WERI-Rb-1 (cell line): Measurements from ENCODE around the gene CCDC88B.

Experiments
- DNase-seq: peaks from one replicate; pipeline ENCODE4 v3.0.0-alpha.2; 2020
- H3K27ac ChIP-seq: fragments of 250-450 bp; sonication (Bioruptor Pico); 2 replicates; pipeline ENCODE4 v1.5.1; 2020; ENCODE audit warnings: mild to moderate bottlenecking, moderate library complexity
- H3K27me3 ChIP-seq: fragments of 250-450 bp; sonication (Bioruptor Pico); 2 replicates; pipeline ENCODE4 v1.5.1; 2021; ENCODE audit warnings: mild to moderate bottlenecking, low read depth, moderate library complexity; ENCODE audit not compliant: insufficient read depth, severe bottlenecking
- H3K36me3 ChIP-seq: fragments of 250-450 bp; sonication (Bioruptor Pico); 2 replicates; pipeline ENCODE4 v1.5.1; 2020; ENCODE audit warnings: mild to moderate bottlenecking, moderate library complexity
- H3K4me3 ChIP-seq: 2 replicates; pipeline ENCODE4 v1.5.1; 2011; ENCODE audit warnings: low read depth, mild to moderate bottlenecking, control low read depth, low read length
- H3K9me3 ChIP-seq: fragments of 250-450 bp; sonication (Bioruptor Pico); 2 replicates; pipeline ENCODE4 v1.5.1; 2021; ENCODE audit warnings: mild to moderate bottlenecking, moderate library complexity; ENCODE audit not compliant: severe bottlenecking
- TF ChIP-seq, protein P1 (sequence below): IDR thresholded peaks from 2 replicates; pipeline ENCODE4 v1.5.1; 2011; ENCODE audit warnings: low read depth, mild to moderate bottlenecking, control low read depth, inconsistent platforms, low read length

Gene CCDC88B

DNA sequence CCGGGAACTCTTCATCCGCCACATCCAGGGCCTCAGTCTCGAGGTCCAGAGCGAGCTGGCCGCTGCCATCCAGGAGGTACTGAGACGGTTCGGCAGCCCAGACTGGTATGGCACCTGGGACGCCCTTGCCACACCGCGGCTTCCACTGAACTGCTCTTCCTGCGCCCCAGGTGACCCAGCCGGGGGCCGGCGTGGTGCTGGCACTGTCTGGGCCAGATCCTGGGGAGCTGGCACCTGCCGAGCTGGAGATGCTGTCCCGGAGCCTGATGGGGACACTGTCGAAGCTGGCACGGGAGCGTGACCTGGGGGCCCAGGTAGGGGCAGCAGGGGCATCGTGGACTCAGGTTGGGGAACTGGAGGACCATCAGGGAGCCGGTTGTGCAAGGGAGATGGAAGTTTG, 1.4 kb downstream of the CCDC88B start:
- no peaks in the 10 kb centered on the region for H3K9me3 ChIP-seq
- TF ChIP-seq, protein P1, sequence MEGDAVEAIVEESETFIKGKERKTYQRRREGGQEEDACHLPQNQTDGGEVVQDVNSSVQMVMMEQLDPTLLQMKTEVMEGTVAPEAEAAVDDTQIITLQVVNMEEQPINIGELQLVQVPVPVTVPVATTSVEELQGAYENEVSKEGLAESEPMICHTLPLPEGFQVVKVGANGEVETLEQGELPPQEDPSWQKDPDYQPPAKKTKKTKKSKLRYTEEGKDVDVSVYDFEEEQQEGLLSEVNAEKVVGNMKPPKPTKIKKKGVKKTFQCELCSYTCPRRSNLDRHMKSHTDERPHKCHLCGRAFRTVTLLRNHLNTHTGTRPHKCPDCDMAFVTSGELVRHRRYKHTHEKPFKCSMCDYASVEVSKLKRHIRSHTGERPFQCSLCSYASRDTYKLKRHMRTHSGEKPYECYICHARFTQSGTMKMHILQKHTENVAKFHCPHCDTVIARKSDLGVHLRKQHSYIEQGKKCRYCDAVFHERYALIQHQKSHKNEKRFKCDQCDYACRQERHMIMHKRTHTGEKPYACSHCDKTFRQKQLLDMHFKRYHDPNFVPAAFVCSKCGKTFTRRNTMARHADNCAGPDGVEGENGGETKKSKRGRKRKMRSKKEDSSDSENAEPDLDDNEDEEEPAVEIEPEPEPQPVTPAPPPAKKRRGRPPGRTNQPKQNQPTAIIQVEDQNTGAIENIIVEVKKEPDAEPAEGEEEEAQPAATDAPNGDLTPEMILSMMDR, result no peak
- no peaks in the 10 kb centered on the region for H3K36me3 ChIP-seq
- no peak overlapping the region; the same call in 1 of the 2 replicates for H3K4me3 ChIP-seq
- H3K27ac ChIP-seq, result peak overlapping the region; percentile 99
- DNase-seq, result no peak
- no peaks in the 10 kb centered on the region for H3K27me3 ChIP-seq

DNA sequence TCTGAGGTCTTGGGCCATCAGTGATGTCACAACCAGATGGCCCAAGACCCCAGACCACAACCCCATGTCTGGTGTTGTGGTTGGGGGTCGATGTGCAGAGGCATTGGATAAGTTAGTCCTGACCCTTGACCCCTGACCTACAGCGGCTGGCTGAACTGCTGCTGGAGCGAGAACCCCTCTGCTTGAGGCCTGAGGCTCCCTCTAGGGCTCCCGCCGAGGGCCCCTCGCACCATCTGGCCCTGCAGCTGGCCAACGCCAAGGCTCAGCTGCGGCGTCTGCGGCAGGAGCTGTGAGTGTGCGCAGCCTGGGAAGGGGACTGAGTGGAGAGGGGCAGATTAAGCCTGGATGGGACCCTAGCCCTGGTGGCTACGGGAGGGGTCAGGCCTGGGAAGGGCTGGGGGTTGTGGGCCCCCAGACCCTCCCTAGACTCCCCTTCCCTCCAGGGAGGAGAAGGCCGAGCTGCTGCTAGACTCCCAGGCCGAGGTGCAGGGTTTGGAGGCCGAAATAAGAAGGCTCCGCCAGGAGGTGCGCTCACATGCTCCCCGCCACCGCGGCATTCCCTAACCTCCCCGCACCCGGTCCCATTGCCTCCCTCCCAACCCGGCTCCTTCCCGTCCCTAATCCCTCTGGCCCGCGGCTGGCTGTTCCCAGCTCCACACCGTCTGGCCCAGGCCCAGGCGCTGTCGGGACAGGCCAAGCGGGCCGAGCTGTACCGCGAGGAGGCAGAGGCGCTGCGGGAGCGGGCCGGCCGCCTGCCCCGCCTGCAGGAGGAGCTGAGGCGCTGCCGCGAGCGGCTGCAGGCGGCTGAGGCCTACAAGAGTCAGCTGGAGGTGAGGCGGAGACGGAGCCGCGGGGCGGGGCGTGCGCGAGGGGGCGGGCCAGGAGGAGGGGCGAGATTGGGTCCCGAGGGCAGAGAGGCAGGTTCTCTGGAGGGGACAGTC, 2.1 kb downstream of the CCDC88B start:
- H3K4me3 ChIP-seq, result peak overlapping the region; percentile 43
- no peaks in the 10 kb centered on the region for H3K9me3 ChIP-seq
- peak overlapping the region; percentile 99 for H3K27ac ChIP-seq
- H3K36me3 ChIP-seq, result no peaks in the 10 kb centered on the region
- H3K27me3 ChIP-seq, result no peaks in the 10 kb centered on the region
- DNase-seq, result peak; percentile 94
- TF ChIP-seq, protein P1, result peak; percentile 41

DNA sequence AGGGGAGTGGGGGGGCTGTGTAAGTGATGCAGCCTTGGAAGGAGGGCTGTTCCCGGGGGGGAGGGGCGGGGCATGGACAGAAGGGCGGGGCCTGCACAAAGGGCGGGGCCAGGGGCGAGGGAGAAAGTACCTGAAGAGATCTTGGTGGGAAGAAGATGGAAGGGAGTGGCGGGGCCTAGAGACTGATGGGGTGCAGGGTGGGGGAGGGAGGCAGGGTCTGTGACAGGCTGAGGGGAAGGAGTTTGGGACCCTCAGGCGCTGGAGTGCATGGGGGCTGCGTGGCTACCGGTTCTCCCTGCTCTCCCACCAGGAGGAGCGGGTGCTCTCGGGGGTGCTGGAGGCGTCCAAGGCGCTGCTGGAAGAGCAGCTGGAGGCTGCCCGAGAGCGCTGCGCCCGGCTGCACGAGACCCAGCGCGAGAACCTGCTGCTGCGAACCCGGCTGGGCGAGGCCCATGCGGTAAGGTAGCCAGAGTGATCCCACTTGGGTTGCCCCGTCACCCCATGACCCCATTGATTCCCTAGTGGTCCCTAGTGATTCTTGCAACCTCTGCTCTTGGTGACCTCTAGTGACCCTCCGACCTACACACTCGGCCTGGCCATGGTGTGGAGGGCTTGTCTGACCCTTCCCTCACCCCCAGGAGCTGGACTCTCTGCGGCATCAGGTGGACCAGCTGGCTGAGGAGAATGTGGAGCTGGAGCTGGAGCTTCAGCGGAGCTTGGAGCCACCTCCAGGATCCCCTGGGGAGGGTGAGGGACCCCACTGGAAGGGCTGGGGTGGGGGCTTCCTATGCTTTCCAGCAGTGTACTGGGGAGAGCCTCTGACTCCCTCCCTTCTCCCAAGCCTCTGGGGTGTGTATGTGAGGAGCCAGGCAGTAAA, 3.1 kb downstream of the CCDC88B start:
- H3K27me3 ChIP-seq, result no peaks in the 10 kb centered on the region
- TF ChIP-seq, protein P1, result no peak
- no peaks in the 10 kb centered on the region for H3K36me3 ChIP-seq
- no peaks in the 10 kb centered on the region for H3K9me3 ChIP-seq
- peak overlapping the region; percentile 43 for H3K4me3 ChIP-seq
- H3K27ac ChIP-seq, result peak overlapping the region; percentile 28
- peak; percentile 8 for DNase-seq

DNA sequence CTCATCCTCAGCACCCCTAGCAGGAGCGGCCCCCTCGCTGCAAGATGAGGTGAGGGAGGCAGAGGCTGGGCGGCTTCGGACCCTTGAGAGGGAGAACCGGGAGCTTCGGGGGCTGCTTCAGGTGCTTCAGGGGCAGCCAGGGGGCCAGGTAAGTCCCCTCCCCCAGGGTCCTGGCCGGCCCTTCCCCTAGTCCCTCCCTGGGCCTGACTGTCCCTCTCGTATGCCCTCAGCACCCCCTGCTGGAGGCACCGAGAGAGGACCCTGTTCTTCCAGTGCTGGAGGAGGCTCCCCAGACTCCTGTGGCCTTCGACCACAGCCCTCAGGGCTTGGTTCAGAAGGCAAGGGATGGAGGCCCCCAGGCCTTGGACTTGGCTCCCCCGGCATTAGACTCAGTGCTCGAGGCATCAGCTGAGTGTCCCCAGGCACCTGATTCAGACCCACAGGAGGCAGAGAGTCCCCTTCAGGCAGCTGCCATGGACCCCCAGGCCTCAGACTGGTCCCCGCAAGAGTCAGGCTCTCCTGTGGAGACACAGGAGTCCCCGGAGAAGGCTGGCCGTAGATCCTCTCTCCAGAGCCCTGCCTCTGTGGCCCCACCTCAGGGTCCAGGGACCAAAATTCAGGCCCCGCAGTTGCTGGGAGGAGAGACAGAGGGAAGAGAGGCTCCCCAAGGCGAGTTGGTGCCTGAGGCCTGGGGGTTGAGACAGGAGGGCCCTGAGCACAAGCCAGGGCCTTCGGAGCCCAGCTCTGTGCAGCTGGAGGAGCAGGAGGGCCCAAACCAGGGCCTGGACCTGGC, 4.0 kb downstream of the CCDC88B start:
- no peaks in the 10 kb centered on the region for H3K27me3 ChIP-seq
- no peaks in the 10 kb centered on the region for H3K36me3 ChIP-seq
- TF ChIP-seq, protein P1, result peak; percentile 87
- no peaks in the 10 kb centered on the region for H3K9me3 ChIP-seq
- DNase-seq, result peak; percentile 80
- no peak overlapping the region for H3K4me3 ChIP-seq
- H3K27ac ChIP-seq, result peak overlapping the region; percentile 28

DNA sequence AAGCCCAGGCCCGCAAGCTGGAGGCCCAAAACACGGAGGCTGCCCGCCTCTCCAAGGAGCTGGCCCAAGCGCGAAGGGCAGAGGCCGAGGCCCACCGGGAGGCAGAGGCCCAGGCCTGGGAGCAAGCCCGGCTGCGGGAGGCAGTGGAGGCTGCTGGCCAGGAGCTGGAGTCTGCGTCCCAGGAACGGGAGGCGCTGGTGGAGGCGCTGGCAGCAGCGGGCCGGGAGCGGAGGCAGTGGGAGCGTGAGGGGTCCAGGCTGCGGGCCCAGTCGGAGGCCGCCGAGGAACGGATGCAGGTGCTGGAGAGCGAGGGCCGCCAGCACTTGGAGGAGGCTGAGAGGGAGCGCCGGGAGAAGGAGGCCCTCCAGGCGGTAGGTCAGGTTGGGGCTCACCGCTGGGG, 4.8 kb downstream of the CCDC88B start:
- H3K4me3 ChIP-seq, result no peak overlapping the region
- no peaks in the 10 kb centered on the region for H3K36me3 ChIP-seq
- no peak overlapping the region for H3K27ac ChIP-seq
- DNase-seq, result no peak
- H3K27me3 ChIP-seq, result no peaks in the 10 kb centered on the region
- TF ChIP-seq, protein P1, result no peak
- H3K9me3 ChIP-seq, result no peaks in the 10 kb centered on the region
